Daoy (cell line): ENCODE measurements around the gene ZNF582. TPM values are rescaled to one million over a fixed set of nuclear protein-coding genes. Genes with fewer than 3 reads are reported as not detected.
A peak's percentile ranks its signal among the peaks of the same experiment; 100 is the strongest.

ENCODE experiments used
- DNase-seq: peaks from one replicate; pipeline ENCODE4 v3.0.0-alpha.2; 2015; ENCODE audit warnings: low read depth
- total RNA-seq: library from RNA; depleted of rRNA; stranded (reverse); fragments of >200 nt; shearing (Covaris generic); gene quantifications from 2 replicates; pipeline ENCODE4 v1.2.3, GENCODE V29; 2014; rRNA removed

Gene ZNF582
- total RNA-seq = 2.0 and 4.6 TPM in 2 replicates

GRCh38 chr19:56393119-56394012 lies at the start of gene ZNF582:
Gene ZNF582 (minus strand): TSS chr19:56393534. CDS start chr19:56391752, 1,782 bp downstream.
- DNase-seq = peak; percentile 96

- DNase-seq = no peak
Measured at GRCh38 chr19:56441206-56441792, 48.0 kb upstream of the ZNF582 start.

- DNase-seq = no peak
Measured at GRCh38 chr19:56423985-56424353, 30.6 kb upstream of the ZNF582 start.

- DNase-seq = no peak
Measured at GRCh38 chr19:56423276-56423984, 30.1 kb upstream of the ZNF582 start.

- no peak for DNase-seq
Measured at GRCh38 chr19:56405062-56405461, 11.7 kb upstream of the ZNF582 start.

- no peak for DNase-seq
Measured at GRCh38 chr19:56404705-56405056, 11.3 kb upstream of the ZNF582 start.

GRCh38 chr19:56403764-56404704 lies 10.7 kb upstream of the ZNF582 start, which contains the start of gene ZNF583:
Gene ZNF583 (plus strand): TSS chr19:56404332. CDS start chr19:56407115, 2,783 bp downstream.
- peak; percentile 99 for DNase-seq

- no peak for DNase-seq
Measured at GRCh38 chr19:56403261-56403660, 9.9 kb upstream of the ZNF582 start.

GRCh38 chr19:56400485-56400884 lies 7.2 kb upstream of the ZNF582 start:
- DNase-seq = no peak

GRCh38 chr19:56398809-56399208 lies 5.5 kb upstream of the ZNF582 start:
- DNase-seq = no peak

GRCh38 chr19:56383826-56384605 lies 9.3 kb downstream of the ZNF582 start:
- peak; percentile 11 for DNase-seq

- no peak for DNase-seq
Measured at GRCh38 chr19:56377105-56377924, 16.0 kb downstream of the ZNF582 start.

- no peak for DNase-seq
Measured at GRCh38 chr19:56372281-56372680, 21.1 kb downstream of the ZNF582 start.

GRCh38 chr19:56369886-56370676 lies 23.3 kb downstream of the ZNF582 start:
- no peak for DNase-seq

- DNase-seq = peak; percentile 96
Measured at GRCh38 chr19:56367829-56368711, 25.3 kb downstream of the ZNF582 start.

GRCh38 chr19:56360841-56361240 lies 32.5 kb downstream of the ZNF582 start:
- DNase-seq = no peak

- no peak for DNase-seq
Measured at GRCh38 chr19:56356944-56357343, 36.4 kb downstream of the ZNF582 start.

GRCh38 chr19:56355517-56355916 lies 37.8 kb downstream of the ZNF582 start:
- DNase-seq = no peak
